Suppressor macrophage (primary cell): ENCODE measurements around the gene OGA.
A peak's percentile ranks its signal among the peaks of the same experiment; 100 is the strongest.

ENCODE experiments used
- DNase-seq, 4 experiments: peaks; one replicate each; pipeline ENCODE4 v3.0.0-alpha.2; 2020 to 2022
- total RNA-seq, 17 experiments: gene quantifications; one replicate each; lab custom pipeline; 2026; ENCODE audit warnings: mixed read lengths in 6 of 17, inconsistent platforms in 3 of 17; lab: John Stamatoyannopoulos, UW

The OGA gene
- total RNA-seq = 75.8 to 157 (median 98.4) reads per million in 17 experiments

DNA sequence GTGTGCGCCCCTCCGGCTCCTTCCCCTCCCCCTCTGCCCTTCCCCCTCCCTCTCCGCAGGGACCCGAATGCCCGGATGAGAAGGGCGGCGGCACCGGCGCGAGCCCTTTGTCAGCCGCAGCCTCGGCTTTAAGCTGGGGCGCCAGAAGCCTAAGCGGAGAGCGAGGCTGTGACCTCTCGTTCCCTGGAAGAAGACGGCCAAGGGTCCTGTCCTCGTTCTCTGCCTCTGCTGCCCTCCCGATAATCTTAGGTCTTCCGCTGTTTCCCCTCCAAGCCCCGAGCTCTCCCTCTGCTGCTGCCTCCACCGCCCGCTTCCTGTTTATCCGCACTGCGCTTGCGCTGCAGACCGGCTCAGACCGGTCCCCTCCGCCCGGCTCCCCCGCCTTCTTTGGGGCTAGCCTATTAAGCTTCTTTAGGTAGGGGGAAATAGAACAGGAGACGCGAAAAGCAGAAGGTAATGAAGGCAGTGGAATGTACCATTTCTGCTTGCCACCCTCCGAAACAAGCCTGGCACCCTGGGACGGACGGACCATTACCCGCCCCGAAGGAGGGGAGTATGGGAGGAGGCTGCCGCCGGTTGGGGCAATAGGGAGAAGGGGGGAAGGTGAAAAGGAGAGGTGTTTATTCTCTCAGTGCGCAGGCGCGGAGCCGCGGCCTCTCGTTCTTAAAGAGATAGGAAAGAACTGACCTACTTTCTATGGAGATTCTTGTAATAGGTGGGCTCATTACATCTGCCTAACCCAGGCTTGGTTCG, at the start of gene OGA:
Gene OGA, minus strand, starts transcription at position 326 of the 753 bp plus-strand sequence. CDS start 422 bp downstream, outside the sequence.
- peak; percentile 96 to 100 (median 99) for DNase-seq

GRCh38 chr10:101867931-101868330, 49.7 kb upstream of the OGA start:
- DNase-seq = no peak

- DNase-seq = no peak
Observed at GRCh38 chr10:101859530-101859929, 41.3 kb upstream of the OGA start.

GRCh38 chr10:101858723-101859500, 40.7 kb upstream of the OGA start:
- DNase-seq = peak in 3 of 4 experiments; percentile 17 to 42 (median 26)

- no peak for DNase-seq
Observed at GRCh38 chr10:101857802-101858476, 39.7 kb upstream of the OGA start.

GRCh38 chr10:101856626-101857025, 38.4 kb upstream of the OGA start:
- peak; percentile 19 to 63 (median 58) for DNase-seq

GRCh38 chr10:101851411-101852116, 33.3 kb upstream of the OGA start:
- no peak for DNase-seq

- DNase-seq = no peak
Observed at GRCh38 chr10:101850749-101851148, 32.5 kb upstream of the OGA start.

DNA sequence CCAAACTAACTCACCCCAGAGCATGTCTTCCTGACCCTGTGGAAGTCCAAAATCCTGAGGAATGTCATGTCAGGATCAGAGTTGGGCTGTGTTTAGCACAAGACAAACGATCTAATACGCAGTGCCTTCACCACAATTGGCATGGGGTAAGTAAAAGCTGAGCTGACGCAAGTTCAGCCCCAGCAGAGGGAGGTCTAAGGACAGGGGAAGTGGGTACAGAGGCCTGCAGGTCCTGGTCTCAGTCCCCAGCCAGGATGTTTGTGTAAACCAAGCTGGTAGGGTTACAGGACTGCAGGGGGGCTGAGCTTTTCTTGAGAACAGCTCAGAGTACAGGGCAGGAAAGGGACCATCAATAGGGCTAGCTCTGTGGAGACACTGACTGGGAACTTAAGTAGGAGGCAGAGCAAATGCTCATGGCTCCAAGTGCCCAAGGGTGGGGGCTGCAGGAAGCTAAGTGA, 30.7 kb upstream of the OGA start:
- DNase-seq = peak; percentile 70 to 84 (median 81)

DNA sequence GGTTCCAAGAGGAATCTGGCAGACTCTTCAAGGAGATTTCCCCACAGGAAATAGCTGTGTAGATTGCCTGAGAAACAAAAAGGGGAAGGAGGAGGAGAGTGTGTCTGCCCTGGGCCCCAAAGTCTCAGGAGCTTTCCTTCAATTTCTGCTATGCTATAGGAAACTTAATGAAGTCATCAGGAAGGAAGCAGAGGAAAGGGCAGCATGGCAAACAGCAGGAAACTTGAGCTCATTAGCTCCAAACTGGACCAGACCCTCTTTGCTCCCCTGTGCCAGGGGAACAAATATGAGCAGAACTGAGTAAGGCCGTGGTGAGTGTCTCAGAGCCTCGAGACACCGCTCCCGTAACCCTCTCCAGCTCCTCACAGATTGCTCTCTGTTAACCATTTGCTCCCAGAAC, 30.2 kb upstream of the OGA start:
- DNase-seq = peak; percentile 71 to 85 (median 82)

- no peak for DNase-seq
Observed at GRCh38 chr10:101845893-101846292, 27.6 kb upstream of the OGA start.

GRCh38 chr10:101843032-101844021, 25.1 kb upstream of the OGA start, which contains the start of gene KCNIP2:
Gene KCNIP2 (minus strand): TSS chr10:101843800. CDS start chr10:101843568, 232 bp downstream.
- peak; percentile 44 to 74 (median 52) for DNase-seq

DNA sequence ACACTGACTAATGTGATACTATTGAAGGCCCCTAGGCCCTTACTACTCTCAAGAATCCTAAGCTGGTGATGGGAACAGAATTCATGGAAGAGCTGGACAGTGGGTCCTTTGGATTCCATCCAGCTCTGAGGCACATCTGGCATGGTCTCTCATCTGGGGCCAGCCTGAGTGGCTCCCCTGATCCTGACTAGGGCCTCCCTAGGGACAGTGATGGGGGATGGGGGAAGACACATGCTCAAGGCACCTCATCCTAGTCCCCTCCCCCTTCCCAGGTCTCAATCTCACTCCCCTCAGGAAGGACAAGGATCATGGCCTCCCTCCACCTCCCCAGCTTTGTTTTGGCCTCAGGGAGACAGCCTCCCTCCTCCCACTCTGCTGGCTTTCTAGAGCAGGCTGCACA, 23.6 kb upstream of the OGA start:
- no peak for DNase-seq

DNA sequence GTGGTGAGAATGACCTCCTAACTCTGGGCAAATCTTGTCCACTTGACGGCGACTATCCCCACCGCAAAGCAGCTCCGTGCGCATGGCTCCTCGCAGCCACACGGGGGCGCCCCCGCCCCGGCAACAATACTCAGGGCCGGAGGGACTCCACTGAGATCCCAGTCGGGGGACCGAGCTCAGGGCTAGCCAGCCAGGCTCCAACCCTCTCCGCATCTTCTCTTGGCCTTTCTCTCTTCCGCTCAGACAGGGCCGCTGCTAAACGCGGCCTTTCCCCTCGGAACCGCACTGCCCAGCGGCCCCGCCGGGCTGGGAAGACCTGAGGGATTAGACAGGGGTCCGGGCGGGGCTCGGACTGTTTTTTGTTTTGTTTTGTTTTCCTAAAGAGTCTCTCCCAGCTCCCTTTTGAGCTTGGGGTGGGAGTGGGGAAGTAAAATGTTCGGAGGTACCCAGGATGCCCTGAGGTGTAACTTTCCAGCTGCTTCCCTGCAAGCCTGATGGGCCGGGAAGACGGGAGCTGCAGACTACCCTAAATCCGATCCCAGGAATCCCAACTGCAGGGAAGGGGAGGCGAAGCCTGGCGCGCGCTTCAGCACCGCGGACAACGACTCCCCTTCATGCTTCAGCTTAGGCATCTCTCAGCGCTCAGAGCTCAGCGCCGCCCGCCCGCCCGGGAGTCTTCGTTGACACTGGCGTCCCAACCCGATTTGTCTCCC, 22.7 kb upstream of the OGA start:
- DNase-seq = peak; percentile 86 to 91 (median 90)

DNA sequence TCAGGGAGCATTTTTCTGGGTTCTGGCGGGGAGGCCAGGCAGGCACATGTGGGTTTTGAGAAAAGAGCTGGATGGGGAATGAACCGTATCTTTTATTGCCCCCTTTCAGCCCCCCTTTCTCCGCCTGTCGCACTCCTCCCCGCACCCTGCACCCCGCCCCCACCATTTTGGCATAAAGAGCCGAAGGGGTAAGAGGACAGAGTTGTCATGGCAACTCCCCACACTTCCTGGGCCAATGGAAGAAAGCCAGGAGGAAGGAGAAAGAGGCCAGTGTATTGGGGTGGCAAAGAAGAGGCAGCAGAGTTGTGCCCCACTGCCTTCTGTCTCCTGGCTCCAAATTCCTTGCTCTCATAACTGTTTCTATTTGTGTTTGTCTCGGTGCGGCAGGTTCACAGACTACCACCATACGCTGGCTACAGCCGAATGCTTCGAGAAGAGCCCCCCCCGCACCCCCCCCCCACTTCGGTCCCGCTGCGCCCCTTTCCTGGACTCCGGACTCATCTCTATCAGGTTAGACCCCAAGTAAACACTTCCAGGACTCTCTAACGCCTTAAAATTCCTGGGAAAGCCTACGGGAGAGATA, 21.9 kb upstream of the OGA start:
- peak; percentile 18 to 44 (median 37) for DNase-seq

DNA sequence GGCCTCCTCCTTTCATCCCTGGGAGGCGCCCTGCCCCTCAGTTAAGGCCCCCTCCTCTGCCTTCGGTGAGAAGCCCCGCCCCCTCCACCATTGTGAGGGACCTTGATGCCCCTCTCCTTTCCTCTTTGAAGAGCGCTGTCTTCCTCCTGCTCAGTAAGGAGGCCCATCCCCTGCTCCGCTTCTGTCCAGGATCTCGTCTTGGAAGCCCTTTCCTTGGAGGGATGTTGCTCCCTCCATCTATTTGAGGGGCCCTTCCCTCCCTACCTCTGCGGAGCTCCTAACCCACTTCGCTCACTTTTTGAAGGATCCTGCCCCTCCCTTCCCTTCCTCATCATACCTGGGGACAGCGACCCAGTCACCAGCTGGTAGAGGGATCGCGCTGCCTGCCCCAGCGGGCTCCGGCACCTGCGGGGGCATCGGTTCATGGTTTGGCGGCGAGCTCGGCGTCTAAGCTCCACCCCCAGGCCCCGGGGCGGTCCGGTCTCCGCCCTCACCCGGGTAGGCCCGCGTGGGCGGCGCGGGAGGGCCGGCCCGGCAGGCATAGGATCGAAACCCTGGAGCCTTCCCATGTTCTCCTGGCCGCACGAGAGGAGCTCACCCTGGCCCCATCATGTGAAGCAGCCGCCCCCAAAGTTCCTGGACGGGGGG, 21.3 kb upstream of the OGA start:
- peak; percentile 48 to 85 (median 68) for DNase-seq

DNA sequence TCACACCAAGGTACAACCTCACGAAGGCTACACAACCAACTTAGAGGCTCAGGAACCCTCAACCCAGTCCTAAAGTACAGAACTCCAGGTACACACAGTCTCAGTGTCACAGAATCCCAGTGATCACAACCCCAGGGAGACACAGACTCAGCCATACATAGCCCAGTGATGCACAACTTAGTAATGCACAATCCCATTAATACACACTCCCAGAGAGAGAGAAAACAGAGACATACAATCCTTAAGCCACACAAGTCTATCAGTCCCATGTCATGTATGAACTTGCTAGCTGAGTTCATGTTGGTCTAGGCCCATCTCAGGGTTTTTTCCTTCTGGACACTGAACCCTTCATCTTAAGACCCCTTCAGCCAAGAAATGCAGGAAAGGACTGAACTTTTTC, 20.8 kb upstream of the OGA start:
- DNase-seq = no peak

GRCh38 chr10:101838416-101838970, 20.2 kb upstream of the OGA start:
- DNase-seq = no peak

GRCh38 chr10:101837748-101838147, 19.5 kb upstream of the OGA start:
- no peak for DNase-seq
